K562 (cell line): ENCODE results near the gene SNRPA. TPM values are rescaled to one million over a fixed set of nuclear protein-coding genes. Genes with fewer than 3 reads are reported as not detected.

ENCODE experiments used
- ARHGAP35 ChIP-seq: fragments of 450-650 bp; IDR thresholded peaks from 2 replicates; pipeline ENCODE4 v1.6.1; 2018; ENCODE audit not compliant: partially characterized antibody
- BHLHE40 ChIP-seq: IDR thresholded peaks from 2 replicates; pipeline ENCODE4 v1.6.1; 2011; ENCODE audit warnings: low read length, improper control_type of control experiment
- CHD1 ChIP-seq: fragments of 200-600 bp; sonication (generic); IDR thresholded peaks from one replicate; pipeline ENCODE4 v1.6.1; 2012; ENCODE audit warnings: mild to moderate bottlenecking, moderate library complexity, low read length, inconsistent platforms
- DIDO1 ChIP-seq: fragments of 450-650 bp; IDR thresholded peaks from 2 replicates; pipeline ENCODE4 v1.6.1; 2016; ENCODE audit warnings: low read depth, missing biosample characterization, missing genetic modification characterization
- FOXJ2 ChIP-seq: fragments of 200-800 bp; sonication (Bioruptor generic); IDR thresholded peaks from 2 replicates; pipeline ENCODE4 v1.6.1; 2016; ENCODE audit warnings: missing genetic modification characterization, missing compliant biosample characterization
- GTF2E2 ChIP-seq: fragments of 200-800 bp; sonication (Bioruptor generic); IDR thresholded peaks from 2 replicates; pipeline ENCODE4 v1.6.1; 2016; ENCODE audit warnings: missing genetic modification characterization, missing compliant biosample characterization
- NCOR1 ChIP-seq: fragments of 450-650 bp; IDR thresholded peaks from 2 replicates; pipeline ENCODE4 v1.6.1; 2016; ENCODE audit warnings: mild to moderate bottlenecking, moderate library complexity
- PRPF4 ChIP-seq: fragments of 200-400 bp; formaldehyde crosslinking; IDR thresholded peaks from one replicate; pipeline ENCODE4 v1.6.1; 2017; ENCODE audit warnings: low read length, low read depth, mild to moderate bottlenecking; ENCODE audit not compliant: insufficient read depth, poor library complexity, severe bottlenecking
- TARDBP ChIP-seq: fragments of 450-650 bp; IDR thresholded peaks from 2 replicates; pipeline ENCODE4 v1.6.1; 2016
- TBP ChIP-seq: optimal IDR thresholded peaks from 2 replicates; pipeline ENCODE3; 2011; ENCODE audit warnings: low read depth, low read length, improper control_type of control experiment
- ZFP30 ChIP-seq: fragments of 250-450 bp; sonication (Bioruptor Pico); IDR thresholded peaks from 2 replicates; pipeline ENCODE4 v1.8.0; 2022; ENCODE audit warnings: moderate library complexity, mild to moderate bottlenecking, inconsistent platforms, borderline replicate concordance
- ZFX ChIP-seq: sonication (generic); formaldehyde crosslinking; IDR thresholded peaks from 2 replicates; pipeline ENCODE4 v1.8.0; 2022; ENCODE audit warnings: mild to moderate bottlenecking, missing genetic modification reagents, moderate library complexity
- ZNF24 ChIP-seq: fragments of 450-650 bp; IDR thresholded peaks from 2 replicates; pipeline ENCODE4 v1.6.1; 2016
- ZNF507 ChIP-seq: conservative IDR thresholded peaks from 2 replicates; pipeline ENCODE4 v1.6.1; 2017; ENCODE audit warnings: missing genetic modification characterization, missing compliant biosample characterization
- ZNF778 ChIP-seq: fragments of 450-650 bp; formaldehyde crosslinking; IDR thresholded peaks from 2 replicates; pipeline ENCODE4 v1.4.0; 2020; ENCODE audit warnings: mild to moderate bottlenecking, moderate library complexity
- polyA plus RNA-seq, 8 experiments: library from polyadenylated mRNA; depleted of rRNA in 4 of 8; stranded (reverse) in 5 of 8; unstranded in 3 of 8; fragments of >200 nt; fragmentation: Nextera tagmentation in 2 of 8; fragmentation: Illumina TruSeq in 1 of 8; extraction: Ambion mirVana in 2 of 8; extraction: Trizol in 1 of 8; gene quantifications; 2 replicates each; pipeline versions ENCODE4 v1.2.1 to v1.2.3, GENCODE V29; 2011 to 2014; ENCODE audit warnings: inconsistent platforms in 1 of 8, missing spikeins in 1 of 8
- total RNA-seq, 7 experiments: library from RNA; depleted of rRNA in 6 of 7; stranded (reverse); fragments of >200 nt in 6 of 7; fragmentation: Illumina TruSeq in 2 of 7; extraction: Trizol in 2 of 7; gene quantifications; 2 replicates each; pipeline versions ENCODE4 v1.2.1 to v1.2.3, GENCODE V29; 2011 to 2021; ENCODE audit warnings: low replicate concordance in 1 of 7
- TF ChIP-seq, protein P1 (sequence below): fragments of 450-650 bp; formaldehyde crosslinking; IDR thresholded peaks from 2 replicates; pipeline ENCODE4 v1.4.0; 2020; ENCODE audit warnings: mild to moderate bottlenecking, mixed read lengths
- TF ChIP-seq, protein P2 (sequence below): fragments of 250-450 bp; sonication (Bioruptor Pico); IDR thresholded peaks from 2 replicates; pipeline ENCODE4 v1.4.0; 2020
- TF ChIP-seq, protein P3 (sequence below): sonication (generic); formaldehyde crosslinking; IDR thresholded peaks from 2 replicates; pipeline ENCODE4 v1.8.0; 2022; ENCODE audit warnings: mild to moderate bottlenecking, missing genetic modification reagents
- TF ChIP-seq, protein P4 (sequence below): sonication (generic); formaldehyde crosslinking; IDR thresholded peaks from 2 replicates; pipeline ENCODE4 v1.8.0; 2023; ENCODE audit warnings: missing genetic modification reagents, mild to moderate bottlenecking, borderline replicate concordance

SNRPA gene
- total and polyA plus RNA-seq, 9 of the 15 experiments (the other 6 are each of a cell fraction or from before 2014, with no cell fraction given) = 16.3 to 311 (median 193) TPM

DNA sequence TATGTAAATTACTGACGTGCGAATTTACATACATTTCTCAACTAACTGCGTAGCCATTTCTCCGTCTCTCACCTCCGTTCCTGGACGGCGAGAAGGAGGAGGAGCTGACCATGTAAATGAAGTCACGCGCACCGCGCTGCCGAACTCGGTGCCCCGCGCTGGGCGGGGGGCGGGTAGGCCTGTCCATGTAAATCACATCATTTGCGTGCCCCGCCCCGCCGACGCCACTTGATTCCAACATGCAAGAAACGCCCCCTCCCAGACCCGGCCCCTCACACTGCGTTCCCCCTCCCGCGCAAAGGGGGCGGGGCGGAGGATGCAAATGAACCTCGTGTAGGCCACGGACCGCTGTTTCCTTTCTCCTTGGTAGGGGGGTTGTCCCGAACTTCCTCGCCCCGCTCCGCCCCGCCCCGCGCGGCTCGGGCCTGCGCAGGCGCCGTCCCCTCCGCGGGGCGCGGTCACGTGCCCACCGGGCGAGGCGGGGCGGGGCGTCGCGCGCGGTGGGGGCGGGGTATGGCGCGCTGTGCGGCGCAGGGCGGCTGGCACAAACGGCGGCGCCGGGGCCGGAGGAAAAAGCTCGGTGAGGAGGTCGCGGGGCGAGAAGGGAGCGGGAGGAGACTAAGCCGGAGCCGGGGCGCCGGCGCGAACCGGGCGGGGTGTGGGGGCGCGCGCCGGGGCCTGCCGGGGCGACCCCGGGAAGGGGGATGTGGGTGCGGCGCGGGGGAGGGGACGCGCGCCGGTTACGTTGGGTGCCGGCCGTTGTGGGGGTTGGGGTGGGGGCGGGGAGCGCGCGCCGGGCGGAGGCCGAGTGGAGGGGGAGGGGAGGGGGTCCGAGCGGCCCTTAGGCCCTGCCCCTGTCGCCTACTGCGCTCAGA, 47.9 kb downstream of the SNRPA start, which contains the start of gene EGLN2 (continued):
- TF ChIP-seq, protein P1, sequence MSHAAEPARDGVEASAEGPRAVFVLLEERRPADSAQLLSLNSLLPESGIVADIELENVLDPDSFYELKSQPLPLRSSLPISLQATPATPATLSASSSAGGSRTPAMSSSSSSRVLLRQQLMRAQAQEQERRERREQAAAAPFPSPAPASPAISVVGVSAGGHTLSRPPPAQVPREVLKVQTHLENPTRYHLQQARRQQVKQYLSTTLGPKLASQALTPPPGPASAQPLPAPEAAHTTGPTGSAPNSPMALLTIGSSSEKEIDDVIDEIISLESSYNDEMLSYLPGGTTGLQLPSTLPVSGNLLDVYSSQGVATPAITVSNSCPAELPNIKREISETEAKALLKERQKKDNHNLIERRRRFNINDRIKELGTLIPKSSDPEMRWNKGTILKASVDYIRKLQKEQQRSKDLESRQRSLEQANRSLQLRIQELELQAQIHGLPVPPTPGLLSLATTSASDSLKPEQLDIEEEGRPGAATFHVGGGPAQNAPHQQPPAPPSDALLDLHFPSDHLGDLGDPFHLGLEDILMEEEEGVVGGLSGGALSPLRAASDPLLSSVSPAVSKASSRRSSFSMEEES (CRISPR knock-in tag) = peak; percentile 52
- TF ChIP-seq TBP = peak; percentile 71
- TF ChIP-seq TARDBP = no peak
- TF ChIP-seq GTF2E2 (tag) = no peak
- no peak for TF ChIP-seq ZNF778 (CRISPR knock-in tag)
- TF ChIP-seq, protein P2, sequence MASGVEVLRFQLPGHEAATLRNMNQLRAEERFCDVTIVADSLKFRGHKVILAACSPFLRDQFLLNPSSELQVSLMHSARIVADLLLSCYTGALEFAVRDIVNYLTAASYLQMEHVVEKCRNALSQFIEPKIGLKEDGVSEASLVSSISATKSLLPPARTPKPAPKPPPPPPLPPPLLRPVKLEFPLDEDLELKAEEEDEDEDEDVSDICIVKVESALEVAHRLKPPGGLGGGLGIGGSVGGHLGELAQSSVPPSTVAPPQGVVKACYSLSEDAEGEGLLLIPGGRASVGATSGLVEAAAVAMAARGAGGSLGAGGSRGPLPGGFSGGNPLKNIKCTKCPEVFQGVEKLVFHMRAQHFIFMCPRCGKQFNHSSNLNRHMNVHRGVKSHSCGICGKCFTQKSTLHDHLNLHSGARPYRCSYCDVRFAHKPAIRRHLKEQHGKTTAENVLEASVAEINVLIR (CRISPR knock-in tag) = 0 out of 2 replicates have a peak, but pooled peaks have one; percentile 31
- TF ChIP-seq ZNF24 = no peak
- TF ChIP-seq NCOR1 = no peak
- TF ChIP-seq, protein P3, sequence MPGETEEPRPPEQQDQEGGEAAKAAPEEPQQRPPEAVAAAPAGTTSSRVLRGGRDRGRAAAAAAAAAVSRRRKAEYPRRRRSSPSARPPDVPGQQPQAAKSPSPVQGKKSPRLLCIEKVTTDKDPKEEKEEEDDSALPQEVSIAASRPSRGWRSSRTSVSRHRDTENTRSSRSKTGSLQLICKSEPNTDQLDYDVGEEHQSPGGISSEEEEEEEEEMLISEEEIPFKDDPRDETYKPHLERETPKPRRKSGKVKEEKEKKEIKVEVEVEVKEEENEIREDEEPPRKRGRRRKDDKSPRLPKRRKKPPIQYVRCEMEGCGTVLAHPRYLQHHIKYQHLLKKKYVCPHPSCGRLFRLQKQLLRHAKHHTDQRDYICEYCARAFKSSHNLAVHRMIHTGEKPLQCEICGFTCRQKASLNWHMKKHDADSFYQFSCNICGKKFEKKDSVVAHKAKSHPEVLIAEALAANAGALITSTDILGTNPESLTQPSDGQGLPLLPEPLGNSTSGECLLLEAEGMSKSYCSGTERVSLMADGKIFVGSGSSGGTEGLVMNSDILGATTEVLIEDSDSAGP = no peak
- TF ChIP-seq FOXJ2 (tag) = peak; percentile 57; the same call in 1 of the 2 replicates
- TF ChIP-seq BHLHE40 = peak; percentile 89
- no peak for TF ChIP-seq ZFP30 (CRISPR knock-in tag)
- no peak for TF ChIP-seq ZNF507 (tag)
- TF ChIP-seq ARHGAP35 = no peak
- no peak for TF ChIP-seq DIDO1
- TF ChIP-seq ZFX (CRISPR knock-in tag) = no peak; the same call in 1 of the 2 replicates
- TF ChIP-seq PRPF4 = peak; percentile 38
- TF ChIP-seq, protein P4, sequence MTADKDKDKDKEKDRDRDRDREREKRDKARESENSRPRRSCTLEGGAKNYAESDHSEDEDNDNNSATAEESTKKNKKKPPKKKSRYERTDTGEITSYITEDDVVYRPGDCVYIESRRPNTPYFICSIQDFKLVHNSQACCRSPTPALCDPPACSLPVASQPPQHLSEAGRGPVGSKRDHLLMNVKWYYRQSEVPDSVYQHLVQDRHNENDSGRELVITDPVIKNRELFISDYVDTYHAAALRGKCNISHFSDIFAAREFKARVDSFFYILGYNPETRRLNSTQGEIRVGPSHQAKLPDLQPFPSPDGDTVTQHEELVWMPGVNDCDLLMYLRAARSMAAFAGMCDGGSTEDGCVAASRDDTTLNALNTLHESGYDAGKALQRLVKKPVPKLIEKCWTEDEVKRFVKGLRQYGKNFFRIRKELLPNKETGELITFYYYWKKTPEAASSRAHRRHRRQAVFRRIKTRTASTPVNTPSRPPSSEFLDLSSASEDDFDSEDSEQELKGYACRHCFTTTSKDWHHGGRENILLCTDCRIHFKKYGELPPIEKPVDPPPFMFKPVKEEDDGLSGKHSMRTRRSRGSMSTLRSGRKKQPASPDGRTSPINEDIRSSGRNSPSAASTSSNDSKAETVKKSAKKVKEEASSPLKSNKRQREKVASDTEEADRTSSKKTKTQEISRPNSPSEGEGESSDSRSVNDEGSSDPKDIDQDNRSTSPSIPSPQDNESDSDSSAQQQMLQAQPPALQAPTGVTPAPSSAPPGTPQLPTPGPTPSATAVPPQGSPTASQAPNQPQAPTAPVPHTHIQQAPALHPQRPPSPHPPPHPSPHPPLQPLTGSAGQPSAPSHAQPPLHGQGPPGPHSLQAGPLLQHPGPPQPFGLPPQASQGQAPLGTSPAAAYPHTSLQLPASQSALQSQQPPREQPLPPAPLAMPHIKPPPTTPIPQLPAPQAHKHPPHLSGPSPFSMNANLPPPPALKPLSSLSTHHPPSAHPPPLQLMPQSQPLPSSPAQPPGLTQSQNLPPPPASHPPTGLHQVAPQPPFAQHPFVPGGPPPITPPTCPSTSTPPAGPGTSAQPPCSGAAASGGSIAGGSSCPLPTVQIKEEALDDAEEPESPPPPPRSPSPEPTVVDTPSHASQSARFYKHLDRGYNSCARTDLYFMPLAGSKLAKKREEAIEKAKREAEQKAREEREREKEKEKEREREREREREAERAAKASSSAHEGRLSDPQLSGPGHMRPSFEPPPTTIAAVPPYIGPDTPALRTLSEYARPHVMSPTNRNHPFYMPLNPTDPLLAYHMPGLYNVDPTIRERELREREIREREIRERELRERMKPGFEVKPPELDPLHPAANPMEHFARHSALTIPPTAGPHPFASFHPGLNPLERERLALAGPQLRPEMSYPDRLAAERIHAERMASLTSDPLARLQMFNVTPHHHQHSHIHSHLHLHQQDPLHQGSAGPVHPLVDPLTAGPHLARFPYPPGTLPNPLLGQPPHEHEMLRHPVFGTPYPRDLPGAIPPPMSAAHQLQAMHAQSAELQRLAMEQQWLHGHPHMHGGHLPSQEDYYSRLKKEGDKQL (CRISPR knock-in tag) = no peak
- no peak for TF ChIP-seq CHD1
